Vagina (tissue), 2 donors: Measurements from ENCODE around the gene TNRC6B.

Source experiments
- POLR2A ChIP-seq, 2 donors: fragments of 450-650 bp; IDR thresholded peaks; one replicate each; pipeline ENCODE4 v1.6.1; 2017; ENCODE audit warnings: antibody characterized with exemption in 2 of 2, mild to moderate bottlenecking in 2 of 2, moderate library complexity in 2 of 2
- POLR2AphosphoS5 ChIP-seq, 2 donors: sonication (generic); formaldehyde crosslinking; IDR thresholded peaks; one replicate each; pipeline ENCODE4 v1.9.0; 2017; ENCODE audit warnings: antibody characterized with exemption in 2 of 2, mild to moderate bottlenecking in 2 of 2, low read depth in 1 of 2; ENCODE audit not compliant: insufficient read depth in 1 of 2
- TF ChIP-seq, protein P1 (sequence below), 3 experiments: fragments of 450-650 bp in 2 of 3; fragments of 200-600 bp in 1 of 3; sonication (generic) in 1 of 3; IDR thresholded peaks; one replicate each; pipeline ENCODE4 v1.5.1; 2017 to 2019; ENCODE audit warnings: antibody characterized with exemption in 3 of 3, mild to moderate bottlenecking in 2 of 3, moderate library complexity in 2 of 3

- TF ChIP-seq POLR2A (IDR thresholded peaks at IDR 0.05) = no peak
- TF ChIP-seq, protein P1, sequence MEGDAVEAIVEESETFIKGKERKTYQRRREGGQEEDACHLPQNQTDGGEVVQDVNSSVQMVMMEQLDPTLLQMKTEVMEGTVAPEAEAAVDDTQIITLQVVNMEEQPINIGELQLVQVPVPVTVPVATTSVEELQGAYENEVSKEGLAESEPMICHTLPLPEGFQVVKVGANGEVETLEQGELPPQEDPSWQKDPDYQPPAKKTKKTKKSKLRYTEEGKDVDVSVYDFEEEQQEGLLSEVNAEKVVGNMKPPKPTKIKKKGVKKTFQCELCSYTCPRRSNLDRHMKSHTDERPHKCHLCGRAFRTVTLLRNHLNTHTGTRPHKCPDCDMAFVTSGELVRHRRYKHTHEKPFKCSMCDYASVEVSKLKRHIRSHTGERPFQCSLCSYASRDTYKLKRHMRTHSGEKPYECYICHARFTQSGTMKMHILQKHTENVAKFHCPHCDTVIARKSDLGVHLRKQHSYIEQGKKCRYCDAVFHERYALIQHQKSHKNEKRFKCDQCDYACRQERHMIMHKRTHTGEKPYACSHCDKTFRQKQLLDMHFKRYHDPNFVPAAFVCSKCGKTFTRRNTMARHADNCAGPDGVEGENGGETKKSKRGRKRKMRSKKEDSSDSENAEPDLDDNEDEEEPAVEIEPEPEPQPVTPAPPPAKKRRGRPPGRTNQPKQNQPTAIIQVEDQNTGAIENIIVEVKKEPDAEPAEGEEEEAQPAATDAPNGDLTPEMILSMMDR (IDR thresholded peaks at IDR 0.05) = no peak
- no peak for TF ChIP-seq POLR2AphosphoS5 (IDR thresholded peaks at IDR 0.05; ENCODE audit: insufficient read depth in 1 of 2, low read depth in 1 of 2)
These were observed 196.8 kb downstream of the TNRC6B start for GRCh38 chr22:40374567-40374966.
